COLO668 (cell line): Measurements from ENCODE around the gene SDHB.
A peak's percentile ranks its signal among the peaks of the same experiment; 100 is the strongest.

Source experiments
- DNase-seq: peaks from one replicate; lab custom pipeline; 2025; ENCODE audit not compliant: unreplicated experiment; lab: John Stamatoyannopoulos, UW

The SDHB gene

DNA sequence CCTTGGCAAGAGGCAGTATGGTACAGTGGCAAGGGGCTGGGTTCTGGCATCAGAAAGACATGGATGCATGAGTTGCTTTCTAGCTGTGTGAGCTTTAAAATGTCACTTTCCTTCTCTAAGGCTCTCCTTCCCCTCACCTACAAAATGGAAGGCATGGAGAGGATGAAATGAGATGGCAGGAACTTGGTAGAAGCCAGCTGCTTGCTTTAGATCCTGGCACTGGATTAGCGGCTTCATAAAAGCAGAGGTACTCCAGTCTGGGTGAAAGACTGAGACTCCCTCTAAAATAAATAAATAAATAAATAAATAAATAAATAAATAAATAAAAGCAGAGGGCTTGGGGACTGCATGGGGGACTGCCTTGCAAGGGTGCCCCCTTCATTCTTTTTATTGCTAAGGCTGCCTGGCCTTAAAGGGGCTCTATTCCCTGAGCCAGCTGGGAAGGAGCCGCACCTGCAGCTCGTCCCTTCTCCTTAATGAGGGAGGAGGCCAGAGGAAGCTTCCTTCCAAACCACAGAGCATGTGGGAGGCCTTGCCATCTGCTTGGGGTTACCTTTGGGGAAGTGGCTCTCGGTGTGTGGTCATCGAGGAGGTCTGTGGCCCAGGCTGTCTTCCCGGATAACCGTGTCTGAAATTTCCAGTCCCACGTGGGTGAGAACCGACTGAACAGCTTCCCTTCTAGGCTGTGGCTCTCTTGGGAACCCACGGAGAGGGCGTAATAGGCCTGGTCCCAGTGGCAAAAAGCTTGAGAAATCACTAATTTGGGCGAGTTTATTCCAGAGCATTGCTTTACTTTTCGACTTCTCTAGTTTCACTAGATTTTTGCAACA lies 40.1 kb downstream of the SDHB start:
- no peak for DNase-seq

DNA sequence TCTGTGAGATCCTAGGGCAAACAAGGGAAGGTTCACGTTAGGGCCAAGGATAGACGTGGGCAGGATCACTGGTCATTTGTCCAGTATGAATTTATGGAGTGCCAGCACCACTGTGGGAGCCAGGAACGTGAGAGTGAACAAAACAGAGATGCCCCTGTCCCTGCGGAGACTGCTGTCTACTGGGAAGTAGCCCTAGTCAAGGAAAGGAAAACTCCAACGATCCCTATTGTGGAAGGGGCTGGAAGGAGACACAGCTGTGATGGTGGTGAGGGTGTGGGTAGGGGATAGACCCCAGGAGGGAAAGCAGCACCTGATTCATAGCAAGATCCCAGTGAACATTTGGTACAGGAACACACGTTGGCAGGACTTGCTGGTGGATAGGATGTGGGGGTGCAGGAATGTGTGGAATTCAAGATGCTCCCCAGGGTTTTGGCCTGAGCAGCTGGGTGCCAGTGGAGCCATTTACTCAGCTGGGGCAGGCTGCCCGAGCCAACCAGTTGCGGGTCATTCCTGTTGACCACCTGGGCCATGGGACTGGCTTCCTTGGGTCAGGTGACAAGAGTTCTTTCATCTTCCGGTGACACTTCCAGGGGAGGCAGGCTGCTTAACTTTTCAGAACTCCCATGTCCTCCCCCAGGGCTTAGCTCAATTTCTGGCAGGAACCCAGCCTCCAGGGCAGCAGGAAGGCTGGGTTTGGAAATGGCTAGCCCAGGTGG lies 40.9 kb downstream of the SDHB start:
- no peak for DNase-seq

DNA sequence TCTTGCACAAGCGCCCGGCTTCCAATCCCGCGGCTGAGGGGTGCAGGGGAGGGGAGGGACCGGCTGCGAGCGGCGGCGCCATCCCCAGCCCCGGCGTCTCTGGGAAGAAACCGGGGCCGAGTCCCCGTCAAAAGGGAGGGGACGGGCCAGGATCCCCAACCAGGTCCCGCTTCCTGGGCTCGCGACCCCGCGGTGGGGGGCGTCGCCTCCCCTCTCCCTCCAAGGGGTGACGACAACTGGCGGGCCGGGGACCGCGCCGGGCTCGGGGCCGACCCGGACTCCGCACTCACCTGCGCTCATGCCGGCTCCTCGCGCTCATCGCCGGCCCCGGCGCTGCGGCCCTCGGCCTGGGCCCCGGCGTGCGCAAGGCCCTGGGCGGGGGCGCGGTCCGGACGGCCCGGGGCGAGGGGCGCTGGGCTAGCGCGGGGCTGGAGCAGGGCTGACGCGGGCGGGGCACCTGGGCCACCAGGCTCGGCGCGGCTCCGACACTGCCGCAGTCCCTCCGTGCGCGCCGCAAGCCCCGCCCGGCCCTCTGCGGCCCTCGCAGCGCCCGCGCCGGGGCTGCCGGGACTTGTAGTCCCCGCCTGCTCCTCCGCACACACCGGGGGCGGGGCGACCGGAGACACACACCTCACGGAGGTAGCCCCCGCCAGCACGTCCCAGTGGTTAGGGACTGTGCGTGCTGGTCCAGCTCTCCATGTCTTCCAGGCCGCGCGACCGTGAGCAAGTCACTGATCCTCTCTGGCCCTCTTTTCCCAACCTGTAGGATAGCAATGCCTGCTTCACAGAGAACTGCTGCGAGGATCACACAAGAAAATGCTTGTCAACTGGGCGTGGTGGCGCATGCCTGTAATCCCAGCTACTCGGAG lies 42.2 kb downstream of the SDHB start, which contains the start of gene ATP13A2:
ATP13A2 (minus strand) TSS at position 490 of the 869 bp plus-strand sequence; CDS start at position 300, 190 bp downstream.
- DNase-seq = peak; percentile 99

DNA sequence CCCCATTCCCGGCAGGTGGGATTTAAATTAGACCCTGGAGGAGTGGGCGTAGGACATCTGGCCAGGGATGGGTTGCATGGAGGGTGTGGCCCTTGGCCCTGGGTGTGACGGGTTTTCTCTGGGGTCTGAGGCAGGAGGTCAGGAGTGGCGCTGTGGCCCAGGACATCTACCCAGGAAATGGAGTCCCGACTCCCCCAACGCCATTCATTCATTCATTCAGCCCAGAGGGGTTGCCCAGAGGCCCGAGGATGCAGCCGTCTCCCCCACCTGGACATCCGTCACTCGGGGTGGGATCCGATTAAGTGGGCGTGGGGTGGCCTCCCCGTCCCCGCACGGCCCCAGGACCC lies 42.8 kb downstream of the SDHB start:
- DNase-seq = no peak

DNA sequence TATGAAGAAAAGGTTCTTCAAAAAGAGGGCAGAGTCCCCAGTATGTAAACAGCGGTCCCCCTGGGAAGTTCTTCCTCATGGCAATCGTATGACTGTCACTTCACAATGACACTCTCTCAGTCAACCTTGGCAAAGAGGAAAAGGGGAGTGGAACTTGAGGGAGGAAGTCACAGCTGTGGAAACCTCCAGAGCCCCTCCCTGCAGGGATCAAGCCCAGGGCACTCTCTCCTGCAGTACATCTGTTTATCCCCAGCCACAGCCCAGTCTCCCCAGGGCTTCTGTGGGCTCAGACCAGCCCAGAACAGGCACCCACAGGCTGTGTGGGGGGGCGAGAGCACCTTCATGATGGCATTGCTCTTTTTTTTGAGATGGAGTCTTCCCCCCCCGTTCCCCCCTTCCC lies 44.1 kb downstream of the SDHB start:
- DNase-seq = no peak

DNA sequence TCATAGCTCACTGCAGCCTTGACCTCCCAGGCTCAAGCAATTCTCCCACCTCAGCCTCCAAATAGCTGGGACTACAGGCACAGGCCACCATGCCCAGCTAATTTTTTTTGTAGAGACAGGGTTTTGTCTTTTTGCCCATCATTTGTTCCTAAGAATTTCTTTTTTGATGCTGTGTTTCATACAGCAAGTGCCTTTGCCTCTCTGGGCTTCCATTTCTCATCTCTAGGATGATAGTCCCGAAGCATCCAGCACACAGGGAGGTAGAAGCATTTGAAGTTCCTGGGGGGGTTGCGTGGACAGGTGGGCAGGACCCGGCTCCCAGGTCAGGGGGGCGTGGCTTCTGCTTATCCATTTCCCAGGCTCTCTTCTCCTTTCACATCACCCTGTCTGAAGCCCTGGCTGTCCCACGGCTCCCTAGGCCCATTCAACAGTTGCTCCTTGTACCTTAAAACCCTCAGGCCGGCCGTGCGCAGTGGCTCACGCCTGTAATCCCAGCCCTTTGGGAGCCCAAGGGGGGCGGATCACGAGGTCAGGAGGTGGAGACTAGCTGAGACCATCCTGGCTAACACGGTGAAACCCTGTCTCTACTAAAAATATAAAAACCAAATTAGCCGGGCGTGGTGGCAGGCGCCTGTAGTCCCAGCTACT lies 45.5 kb downstream of the SDHB start:
- DNase-seq = no peak

DNA sequence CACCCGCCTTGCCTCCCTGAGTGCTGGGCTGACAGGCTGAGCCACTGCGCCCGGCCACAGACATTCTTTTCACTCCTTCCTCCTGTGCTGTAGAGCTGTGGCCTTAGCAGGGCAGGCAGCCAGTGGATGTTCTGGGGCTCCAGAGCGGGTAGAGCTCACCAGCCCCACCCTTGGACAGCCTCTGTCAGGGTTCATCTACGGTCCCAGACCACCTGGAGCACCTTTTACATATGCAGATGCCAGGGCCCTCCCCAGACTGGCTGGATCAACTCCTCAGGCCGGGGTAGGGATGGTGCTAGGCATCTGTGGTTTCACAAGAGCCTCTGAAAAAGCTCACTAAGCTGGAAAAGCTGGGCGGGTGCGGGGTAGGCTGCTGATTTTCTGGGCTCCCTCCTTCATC lies 46.7 kb downstream of the SDHB start:
- no peak for DNase-seq

DNA sequence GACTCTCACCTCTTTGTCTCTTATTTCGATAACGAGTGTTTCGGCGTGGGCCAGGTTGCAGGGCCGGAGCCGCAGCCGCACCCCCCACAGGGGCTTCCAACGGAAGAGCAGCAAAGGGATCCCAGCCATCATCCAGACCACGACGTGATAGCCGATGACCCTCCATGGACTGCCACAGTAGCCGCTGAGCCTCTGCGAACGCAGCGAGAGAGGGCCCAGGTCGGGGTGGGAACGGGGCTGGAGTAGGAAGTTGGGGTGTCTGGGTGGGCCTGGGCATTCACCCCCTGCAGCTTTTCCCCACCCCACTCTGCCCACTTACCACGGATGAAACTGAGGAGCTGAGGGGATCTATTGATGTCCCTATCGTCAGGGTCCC lies 48.5 kb downstream of the SDHB start:
- DNase-seq = no peak

DNA sequence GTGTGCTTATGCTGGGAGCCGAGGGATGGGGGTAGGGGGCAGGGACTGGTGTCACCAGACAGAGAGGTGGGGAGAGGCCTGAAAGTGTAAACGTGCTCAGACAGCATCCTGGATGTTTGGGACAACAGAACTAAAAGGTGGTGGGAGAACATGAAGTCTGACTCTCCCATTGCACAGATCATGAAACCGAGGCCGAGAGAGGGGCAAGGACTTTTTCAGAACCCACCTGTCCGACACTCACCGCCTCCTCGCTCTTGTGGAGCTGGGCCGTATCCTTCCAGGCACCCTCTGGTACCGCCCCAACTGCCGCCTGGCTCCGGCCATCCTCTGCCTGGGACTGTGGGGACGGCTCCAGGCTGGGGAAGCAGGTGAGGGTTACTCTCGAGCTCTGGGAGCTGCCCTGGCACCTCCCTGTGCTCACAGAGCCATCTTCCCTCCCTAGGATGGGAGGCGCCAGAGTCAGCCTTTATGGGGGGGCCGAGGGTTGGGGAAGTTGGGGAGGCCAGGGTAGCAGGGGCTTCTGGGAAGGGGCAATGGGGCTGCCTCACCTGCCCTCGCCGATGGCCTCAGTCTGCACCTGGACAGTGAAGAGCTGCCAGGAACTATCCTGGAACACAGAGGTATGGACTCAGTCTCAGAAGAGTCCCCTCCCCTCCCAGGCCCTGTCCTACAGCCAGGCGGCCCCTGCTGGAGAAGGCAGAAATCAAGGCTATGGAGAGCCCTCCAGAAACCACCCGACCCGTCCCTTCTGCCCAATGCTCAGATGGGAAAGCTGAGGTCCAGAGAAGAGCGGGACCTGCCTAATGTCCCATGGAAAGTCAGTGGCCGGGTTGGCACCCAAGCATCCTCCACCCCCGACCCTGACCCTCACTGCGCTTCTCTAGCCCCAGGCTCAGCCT lies 49.1 kb downstream of the SDHB start:
- no peak for DNase-seq

DNA sequence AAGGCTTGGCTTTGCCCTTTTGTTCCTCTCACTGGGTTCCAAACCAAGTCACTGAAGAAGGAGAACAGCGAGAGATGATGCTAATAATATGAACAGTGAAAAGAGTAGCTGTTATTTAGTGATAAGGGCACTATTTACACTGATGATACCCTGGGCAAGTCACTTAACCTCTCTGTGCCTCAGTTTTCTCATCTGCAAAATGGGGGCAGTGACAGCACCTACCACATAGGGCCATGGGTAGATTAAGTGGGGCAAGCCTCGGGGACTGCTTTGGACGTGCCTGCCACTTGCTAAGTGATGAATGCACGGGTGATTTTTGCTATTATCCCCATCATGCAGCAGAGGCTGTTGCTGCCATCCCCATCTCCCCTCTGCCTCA lies 51.3 kb downstream of the SDHB start:
- no peak for DNase-seq

DNA sequence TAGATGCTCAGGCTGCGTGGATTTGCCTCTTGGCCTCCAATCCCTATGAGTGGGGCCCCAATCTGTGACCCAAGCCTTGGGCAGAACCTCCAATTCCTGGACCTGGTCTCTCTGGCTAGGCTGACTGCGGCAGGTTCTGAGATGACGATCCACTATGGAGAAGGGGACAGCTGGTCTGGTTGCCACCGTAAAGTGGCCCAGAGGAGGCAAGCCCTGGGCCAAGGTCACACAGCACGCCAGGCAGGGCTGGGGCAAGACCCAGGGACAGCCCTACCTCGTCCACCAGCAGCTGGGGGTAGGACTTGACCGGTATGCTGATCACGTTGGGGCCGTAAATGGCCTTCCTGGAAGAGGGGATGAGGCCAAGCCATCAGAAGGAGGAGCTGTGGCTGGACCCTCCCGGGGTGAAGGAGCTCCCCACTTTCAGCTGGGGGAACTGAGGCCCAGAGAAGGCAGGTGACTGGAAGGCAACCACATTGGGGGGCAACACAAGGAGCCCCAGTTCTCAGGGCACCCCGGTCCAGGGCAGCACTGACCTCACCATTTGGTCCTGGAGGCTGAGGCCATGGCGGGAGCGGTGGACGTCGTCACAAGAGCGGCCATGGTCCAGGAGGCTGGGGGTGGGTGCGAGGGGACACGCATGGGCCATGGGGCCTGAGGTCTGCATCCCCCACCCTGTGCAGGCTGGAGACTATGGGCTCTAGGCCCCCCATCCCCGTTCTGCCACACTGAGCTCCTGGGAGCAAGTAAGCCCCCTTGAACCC lies 51.9 kb downstream of the SDHB start:
- DNase-seq = no peak

DNA sequence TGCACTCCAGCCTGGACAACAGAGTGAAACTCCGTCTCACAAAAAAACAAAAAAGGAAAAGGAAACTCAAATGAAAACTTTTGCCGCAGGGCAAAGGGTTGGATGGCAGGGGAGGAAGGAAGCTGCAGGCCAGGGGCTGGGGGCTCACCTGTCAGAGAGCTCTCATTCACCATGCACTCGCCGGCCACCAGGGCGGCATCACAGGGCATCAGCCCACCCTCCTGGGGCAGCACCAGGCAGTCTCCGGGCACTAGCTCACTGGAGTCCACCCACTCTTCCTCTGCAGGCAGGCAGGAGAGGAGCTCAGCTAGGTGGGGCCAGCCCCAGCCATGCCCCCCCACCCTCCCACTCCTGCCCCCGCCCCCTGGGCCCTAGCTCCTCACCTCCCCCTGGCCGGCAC lies 54.0 kb downstream of the SDHB start:
- no peak for DNase-seq

DNA sequence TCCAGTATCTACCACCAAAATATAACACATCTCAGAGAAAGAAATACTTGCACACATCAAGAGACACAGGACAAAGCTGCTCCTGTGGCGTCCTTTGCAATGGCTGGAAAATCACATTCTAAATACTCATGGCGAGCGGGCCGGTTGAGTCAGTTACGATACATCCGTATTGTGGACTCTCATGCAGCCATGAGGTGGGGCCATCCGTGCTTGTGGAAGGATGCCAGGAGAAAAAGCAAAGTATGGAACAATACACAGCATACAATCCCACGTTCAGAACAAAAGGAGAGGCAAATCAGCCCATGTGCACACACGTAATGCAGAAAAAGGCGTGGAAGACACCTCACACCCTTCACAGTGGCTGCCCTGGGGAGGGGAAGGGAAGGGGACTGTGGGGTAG lies 55.2 kb downstream of the SDHB start:
- DNase-seq = no peak

DNA sequence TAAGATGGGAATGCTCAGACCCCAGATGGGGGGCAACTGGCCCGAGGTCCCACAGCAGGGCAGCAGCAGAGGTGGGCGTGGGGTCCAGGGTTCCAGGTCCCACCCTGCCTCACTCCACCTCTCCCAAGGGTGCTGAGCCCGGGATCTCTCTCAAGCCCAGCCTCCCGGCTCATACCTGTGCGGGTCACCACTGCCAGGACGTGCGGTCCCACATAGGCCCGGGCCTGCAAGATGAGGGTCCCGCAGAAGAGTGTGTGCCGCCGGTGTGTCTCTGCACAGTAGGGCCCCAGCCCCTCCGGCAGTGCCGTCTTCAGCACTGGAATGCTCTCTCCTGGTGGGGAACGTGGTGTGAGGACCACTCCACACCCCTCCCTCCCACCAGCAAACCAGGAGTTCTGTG lies 57.0 kb downstream of the SDHB start:
- no peak for DNase-seq

DNA sequence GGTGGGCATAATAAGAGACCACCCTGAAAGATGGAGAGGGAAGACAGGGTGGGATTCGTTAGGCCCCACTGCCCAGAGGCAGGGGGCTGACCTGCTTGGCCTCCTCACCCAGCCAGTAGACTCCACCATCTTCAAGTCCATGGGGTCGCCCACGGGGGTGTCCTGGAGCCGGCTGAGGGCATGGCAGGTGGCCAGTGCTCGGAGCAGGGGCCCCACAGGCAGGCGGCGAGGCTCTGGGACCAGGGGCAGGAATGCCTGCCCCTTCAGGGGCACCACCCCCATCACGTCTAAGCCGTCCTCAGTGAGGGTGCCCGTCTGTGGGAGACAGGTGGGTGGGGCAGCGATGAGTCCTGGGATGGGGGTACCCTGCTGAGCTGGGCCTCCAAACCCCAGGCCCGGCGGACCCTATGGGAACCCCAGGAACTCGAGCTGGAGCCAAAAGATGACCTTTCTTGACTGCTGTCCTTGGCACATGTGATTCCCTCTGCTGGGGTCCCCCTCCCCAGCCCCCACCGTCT lies 60.3 kb downstream of the SDHB start:
- DNase-seq = no peak

DNA sequence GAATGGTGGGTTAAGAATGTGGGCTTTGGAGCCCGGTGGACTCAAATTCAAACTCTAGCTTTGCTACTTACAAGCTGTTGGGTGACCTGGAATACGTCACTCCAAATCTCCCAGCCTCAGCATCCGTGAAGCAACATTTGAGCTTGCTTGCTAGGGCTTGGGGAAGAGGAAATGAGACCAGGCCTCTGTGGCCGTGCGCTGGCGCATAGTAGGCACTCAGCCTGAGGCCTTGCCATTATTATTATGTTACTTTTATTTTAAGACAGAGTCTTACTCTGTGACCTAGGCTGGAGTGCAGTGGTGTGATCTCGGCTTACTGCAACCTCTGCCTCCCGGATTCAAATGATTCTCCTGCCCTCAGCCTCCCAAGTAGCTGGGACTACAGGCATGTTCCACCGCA lies 61.2 kb downstream of the SDHB start:
- no peak for DNase-seq

DNA sequence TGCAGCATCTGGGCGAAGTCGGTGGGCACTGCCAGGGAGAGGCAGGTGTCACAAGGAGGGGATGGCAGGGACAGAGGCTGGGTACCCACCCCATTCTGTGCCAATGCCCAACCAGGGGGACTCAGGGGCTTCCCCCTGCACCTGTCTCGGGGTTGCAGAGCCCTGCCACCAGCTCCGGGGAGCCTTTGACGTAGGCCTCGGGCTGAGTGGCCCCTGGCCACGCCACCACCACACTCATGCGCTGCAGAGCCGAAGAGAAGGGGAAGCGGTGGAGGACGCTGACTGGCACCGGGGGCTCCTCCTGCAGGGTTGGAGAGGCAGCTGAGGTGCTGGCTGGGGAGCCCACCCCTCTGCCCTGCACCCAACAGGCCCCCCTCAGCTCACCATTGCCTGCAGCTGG lies 61.7 kb downstream of the SDHB start:
- no peak for DNase-seq

DNA sequence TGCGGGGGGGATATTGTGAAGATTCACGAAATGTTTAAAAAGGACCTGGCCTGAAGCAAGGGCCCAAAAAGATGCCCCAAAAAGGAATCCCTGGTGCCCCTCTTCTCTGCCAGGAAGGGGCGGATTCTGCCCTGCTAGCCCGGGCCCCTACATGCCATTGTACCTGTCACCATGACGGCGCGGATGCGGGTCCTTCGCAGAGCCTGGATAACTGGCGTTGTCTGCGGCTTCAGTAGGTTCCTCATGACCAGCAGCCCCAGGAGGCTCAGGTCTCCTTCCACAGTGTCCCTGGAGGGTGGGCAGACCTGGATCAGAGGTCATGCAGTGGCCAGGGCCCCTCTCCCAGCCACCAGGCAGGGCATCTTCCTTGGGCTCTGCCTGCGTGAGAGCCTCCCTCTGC lies 62.3 kb downstream of the SDHB start:
- no peak for DNase-seq

DNA sequence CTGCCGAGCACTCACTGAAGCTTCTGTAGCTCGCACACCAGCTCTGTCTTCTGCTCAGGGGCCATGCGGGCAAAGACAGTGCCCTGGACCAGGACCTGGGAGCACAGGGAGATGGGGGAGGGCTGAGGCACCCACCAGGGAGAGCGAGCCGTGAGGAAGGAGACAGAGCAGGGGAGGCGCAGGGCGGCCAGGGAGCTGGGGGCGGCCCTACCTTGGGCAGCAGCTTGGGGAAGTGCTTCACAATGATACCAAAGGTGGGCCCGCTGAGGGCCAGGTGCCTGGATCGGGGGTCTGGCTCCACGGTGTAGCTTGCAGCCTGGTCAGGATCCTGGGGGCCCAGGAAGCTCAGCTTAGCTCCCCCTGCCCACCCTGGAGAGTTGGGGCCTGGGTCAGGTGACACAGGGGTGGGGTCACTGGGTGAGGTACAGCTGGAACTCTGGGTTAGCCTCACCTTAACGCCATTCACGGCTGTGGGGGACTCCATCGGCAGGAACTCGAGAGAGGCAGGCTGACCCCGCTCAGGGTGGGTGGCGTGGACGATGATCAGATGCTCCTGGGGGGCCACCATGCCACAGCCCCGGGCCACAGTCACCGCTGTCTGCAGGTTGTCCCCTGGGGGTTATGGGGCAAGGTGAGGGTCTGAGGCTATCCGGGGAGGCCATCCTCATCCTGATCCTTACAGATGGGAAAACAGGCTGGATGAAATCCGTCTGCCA lies 64.0 kb downstream of the SDHB start:
- no peak for DNase-seq
